Ishikawa (cell line): ENCODE measurements around the gene RYR2.

ENCODE experiments used
- CEBPB ChIP-seq: IDR thresholded peaks from 2 replicates; pipeline ENCODE4 v1.6.1; 2012
- CREB1 ChIP-seq: IDR thresholded peaks from 2 replicates; pipeline ENCODE4 v1.6.1; 2012; ENCODE audit warnings: low read depth
- EGR1 ChIP-seq: IDR thresholded peaks from 2 replicates; pipeline ENCODE4 v1.6.1; 2012
- EP300 ChIP-seq: IDR thresholded peaks from 2 replicates; pipeline ENCODE4 v1.6.1; 2012; ENCODE audit warnings: borderline replicate concordance
- FOXM1 ChIP-seq: IDR thresholded peaks from 2 replicates; pipeline ENCODE4 v1.6.1; 2012; ENCODE audit warnings: low read depth, borderline replicate concordance
- NFIC ChIP-seq: IDR thresholded peaks from 2 replicates; pipeline ENCODE4 v1.6.1; 2012
- RAD21 ChIP-seq: IDR thresholded peaks from 2 replicates; pipeline ENCODE4 v1.6.1; 2012; ENCODE audit warnings: low read depth
- TAF1 ChIP-seq: IDR thresholded peaks from 2 replicates; pipeline ENCODE4 v1.6.1; 2012; ENCODE audit warnings: low read depth, mild to moderate bottlenecking
- TCF12 ChIP-seq: IDR thresholded peaks from 2 replicates; pipeline ENCODE4 v1.6.1; 2012; ENCODE audit warnings: low read depth
- TEAD4 ChIP-seq: IDR thresholded peaks from 2 replicates; pipeline ENCODE4 v1.6.1; 2012
- YY1 ChIP-seq: IDR thresholded peaks from 2 replicates; pipeline ENCODE4 v1.6.1; 2012; ENCODE audit warnings: low read depth
- ZBTB7A ChIP-seq: IDR thresholded peaks from 2 replicates; pipeline ENCODE4 v1.6.1; 2012; ENCODE audit warnings: low read depth
- TF ChIP-seq, protein P1 (sequence below): IDR thresholded peaks from 2 replicates; pipeline ENCODE4 v1.6.1; 2012
- TF ChIP-seq, protein P2 (sequence below): IDR thresholded peaks from 2 replicates; pipeline ENCODE4 v1.6.1; 2012
- TF ChIP-seq, protein P3 (sequence below): IDR thresholded peaks from 2 replicates; pipeline ENCODE4 v1.6.1; 2012; ENCODE audit warnings: low read depth, mild to moderate bottlenecking

Gene RYR2

DNA sequence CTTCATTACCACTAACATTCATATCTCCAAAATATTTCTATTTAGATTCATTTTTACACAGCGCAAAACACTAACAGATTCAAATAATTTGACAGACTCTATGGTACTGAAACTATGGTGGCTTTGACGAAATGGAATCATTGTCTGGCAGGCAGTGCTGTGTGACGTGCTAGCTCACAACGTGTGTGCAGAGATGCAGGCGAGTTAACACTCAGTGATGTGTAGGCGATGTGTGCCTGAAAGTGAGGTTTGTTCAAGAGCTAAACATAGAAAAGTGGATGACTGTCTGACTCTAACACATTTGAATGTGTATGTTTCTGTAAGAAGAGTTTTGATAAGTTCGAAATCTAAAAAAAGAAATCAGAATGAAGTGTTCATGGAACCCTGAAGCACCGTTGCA lies 97.7 kb downstream of the RYR2 start:
- no peak for TF ChIP-seq FOXM1
- no peak for TF ChIP-seq RAD21

DNA sequence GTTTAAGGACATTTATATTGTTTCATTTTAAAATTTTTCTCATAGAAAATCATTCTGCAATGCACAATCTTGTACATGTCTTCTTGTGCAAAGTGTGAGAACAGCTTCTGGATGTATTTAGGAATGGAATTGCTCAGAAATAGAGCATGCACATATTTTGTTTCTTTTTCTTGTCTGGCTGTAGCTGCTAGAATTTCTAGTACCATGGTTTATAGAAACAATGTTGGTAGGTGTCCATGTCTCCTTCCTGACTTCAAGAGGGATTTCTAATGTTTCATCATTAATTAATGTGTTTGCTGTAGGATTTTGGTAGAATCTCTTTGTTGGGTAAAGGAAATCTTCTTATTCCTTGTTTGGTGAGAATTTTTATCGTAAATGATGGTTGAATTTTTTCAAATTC lies 99.0 kb downstream of the RYR2 start:
- no peak for TF ChIP-seq CREB1
- no peak for TF ChIP-seq RAD21
- no peak for TF ChIP-seq EP300
- no peak for TF ChIP-seq NFIC
- TF ChIP-seq CEBPB = no peak
- TF ChIP-seq TCF12 = no peak

DNA sequence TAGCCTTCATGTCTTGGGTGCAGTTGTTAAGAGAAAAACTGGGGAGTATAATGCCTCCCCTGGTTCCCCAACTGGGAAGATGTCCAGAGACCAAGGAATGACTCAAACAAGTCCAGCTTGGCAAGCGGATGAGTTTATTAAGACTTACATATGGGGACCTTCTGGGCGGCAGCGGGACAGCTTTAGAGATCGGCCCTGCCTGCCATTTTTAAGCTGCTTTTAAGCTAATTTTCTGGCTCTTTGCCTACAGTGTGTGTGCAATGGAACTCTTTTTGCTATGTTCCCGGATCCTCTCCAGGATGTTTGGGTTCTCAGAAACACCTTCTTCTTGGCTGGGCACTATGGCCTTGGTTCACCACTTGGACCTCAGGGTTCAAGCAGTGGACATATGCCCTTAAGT lies 99.5 kb downstream of the RYR2 start:
- TF ChIP-seq EP300 = no peak
- no peak for TF ChIP-seq CREB1
- TF ChIP-seq YY1 = no peak
- TF ChIP-seq ZBTB7A = no peak
- TF ChIP-seq, protein P1, sequence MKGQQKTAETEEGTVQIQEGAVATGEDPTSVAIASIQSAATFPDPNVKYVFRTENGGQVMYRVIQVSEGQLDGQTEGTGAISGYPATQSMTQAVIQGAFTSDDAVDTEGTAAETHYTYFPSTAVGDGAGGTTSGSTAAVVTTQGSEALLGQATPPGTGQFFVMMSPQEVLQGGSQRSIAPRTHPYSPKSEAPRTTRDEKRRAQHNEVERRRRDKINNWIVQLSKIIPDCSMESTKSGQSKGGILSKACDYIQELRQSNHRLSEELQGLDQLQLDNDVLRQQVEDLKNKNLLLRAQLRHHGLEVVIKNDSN = no peak
- TF ChIP-seq, protein P2, sequence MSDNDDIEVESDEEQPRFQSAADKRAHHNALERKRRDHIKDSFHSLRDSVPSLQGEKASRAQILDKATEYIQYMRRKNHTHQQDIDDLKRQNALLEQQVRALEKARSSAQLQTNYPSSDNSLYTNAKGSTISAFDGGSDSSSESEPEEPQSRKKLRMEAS = no peak
- no peak for TF ChIP-seq TCF12
- TF ChIP-seq TAF1 = no peak
- TF ChIP-seq, protein P3, sequence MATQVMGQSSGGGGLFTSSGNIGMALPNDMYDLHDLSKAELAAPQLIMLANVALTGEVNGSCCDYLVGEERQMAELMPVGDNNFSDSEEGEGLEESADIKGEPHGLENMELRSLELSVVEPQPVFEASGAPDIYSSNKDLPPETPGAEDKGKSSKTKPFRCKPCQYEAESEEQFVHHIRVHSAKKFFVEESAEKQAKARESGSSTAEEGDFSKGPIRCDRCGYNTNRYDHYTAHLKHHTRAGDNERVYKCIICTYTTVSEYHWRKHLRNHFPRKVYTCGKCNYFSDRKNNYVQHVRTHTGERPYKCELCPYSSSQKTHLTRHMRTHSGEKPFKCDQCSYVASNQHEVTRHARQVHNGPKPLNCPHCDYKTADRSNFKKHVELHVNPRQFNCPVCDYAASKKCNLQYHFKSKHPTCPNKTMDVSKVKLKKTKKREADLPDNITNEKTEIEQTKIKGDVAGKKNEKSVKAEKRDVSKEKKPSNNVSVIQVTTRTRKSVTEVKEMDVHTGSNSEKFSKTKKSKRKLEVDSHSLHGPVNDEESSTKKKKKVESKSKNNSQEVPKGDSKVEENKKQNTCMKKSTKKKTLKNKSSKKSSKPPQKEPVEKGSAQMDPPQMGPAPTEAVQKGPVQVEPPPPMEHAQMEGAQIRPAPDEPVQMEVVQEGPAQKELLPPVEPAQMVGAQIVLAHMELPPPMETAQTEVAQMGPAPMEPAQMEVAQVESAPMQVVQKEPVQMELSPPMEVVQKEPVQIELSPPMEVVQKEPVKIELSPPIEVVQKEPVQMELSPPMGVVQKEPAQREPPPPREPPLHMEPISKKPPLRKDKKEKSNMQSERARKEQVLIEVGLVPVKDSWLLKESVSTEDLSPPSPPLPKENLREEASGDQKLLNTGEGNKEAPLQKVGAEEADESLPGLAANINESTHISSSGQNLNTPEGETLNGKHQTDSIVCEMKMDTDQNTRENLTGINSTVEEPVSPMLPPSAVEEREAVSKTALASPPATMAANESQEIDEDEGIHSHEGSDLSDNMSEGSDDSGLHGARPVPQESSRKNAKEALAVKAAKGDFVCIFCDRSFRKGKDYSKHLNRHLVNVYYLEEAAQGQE = no peak
- no peak for TF ChIP-seq NFIC
- no peak for TF ChIP-seq RAD21
- TF ChIP-seq EGR1 = no peak
- TF ChIP-seq TEAD4 = no peak
- no peak for TF ChIP-seq CEBPB
- TF ChIP-seq FOXM1 = no peak

DNA sequence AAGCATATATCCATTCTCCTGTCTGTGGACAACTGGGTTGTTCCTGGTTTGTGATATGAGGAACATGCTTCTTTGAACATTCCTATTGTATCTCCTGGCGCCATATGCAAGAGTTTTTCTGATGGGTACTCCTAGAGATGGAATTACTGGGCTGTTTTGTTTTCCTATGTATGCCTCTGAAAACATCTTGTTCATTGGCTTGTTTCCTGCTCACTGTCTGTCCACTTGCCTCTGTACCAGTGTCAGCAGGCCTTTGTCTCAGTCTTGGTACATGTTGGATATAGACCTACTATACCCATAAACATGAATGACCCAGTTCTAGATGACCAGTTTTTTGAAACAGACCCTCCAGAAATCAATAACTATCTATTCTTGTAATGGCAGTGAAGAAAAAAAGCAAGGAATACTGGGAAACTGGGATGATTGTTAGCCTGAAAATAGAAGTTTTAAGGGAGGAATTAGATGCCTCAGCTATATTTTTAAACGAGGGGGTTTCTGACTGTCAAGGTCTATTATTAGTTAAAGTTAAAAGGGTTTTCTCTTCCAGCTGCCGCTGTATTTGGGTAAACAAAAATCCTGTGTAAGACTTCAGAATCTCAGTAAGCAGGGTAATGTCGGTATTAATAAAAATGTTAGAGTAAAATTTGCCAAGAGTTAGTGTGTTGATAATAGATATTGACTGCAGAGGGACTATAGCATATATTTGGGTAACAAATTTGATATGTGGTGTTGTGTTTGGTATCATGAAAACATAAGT lies 103.6 kb downstream of the RYR2 start:
- TF ChIP-seq, protein P1 = no peak
- TF ChIP-seq TEAD4 = no peak
- TF ChIP-seq CREB1 = no peak
- TF ChIP-seq TCF12 = no peak
- TF ChIP-seq CEBPB = no peak
- TF ChIP-seq RAD21 = no peak
- no peak for TF ChIP-seq YY1
- TF ChIP-seq TAF1 = no peak
- no peak for TF ChIP-seq FOXM1
- TF ChIP-seq EP300 = no peak
- no peak for TF ChIP-seq ZBTB7A
- no peak for TF ChIP-seq EGR1
- TF ChIP-seq NFIC = no peak

DNA sequence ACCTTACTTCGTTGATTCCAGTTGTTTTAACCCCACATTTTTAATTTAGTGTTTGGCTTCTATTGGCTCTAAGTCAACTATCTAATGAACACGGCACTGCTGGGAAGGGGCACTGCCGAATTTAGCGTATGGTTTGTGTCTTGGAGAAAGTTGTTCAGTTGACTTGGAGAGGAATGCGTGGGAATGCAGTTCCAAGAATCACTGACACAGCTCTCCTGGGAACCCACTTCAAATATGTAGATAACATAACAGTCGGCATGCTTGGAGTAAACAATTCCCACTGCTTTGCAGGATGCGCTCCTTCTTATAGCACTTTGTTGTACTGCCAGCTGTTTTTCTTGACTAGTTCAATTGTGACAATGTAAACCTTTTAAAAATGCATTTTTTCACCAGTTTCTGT lies 104.3 kb downstream of the RYR2 start:
- TF ChIP-seq YY1 (no peak), TEAD4 (no peak), CREB1 (no peak), EP300 (no peak), NFIC (no peak), EGR1 (no peak), ZBTB7A (no peak), TCF12 (no peak), RAD21 (no peak), TAF1 (no peak), FOXM1 (no peak), CEBPB (no peak)
- TF ChIP-seq, protein P1 = no peak
- TF ChIP-seq, protein P2 = no peak
- TF ChIP-seq, protein P3 = no peak

DNA sequence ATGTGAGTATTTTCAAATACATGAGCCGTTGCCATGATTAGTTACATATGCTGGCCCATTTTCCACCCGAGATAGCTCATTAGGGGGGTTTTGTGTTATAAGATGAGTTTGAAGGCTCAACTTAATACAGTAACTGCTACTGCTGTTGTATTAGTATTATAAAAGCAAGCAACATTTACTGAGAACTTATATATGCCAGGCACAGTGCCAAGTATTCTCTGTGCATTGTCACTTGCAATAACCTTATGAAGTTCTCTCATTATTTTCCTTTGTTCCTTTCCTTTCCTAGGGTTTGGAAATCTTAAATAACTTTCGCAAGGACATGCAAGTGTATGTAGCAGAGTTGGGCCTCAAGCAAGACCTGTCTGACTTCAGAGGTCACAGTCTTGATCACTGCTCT lies 107.9 kb downstream of the RYR2 start:
- TF ChIP-seq TCF12 (no peak), NFIC (no peak), YY1 (no peak), EP300 (no peak), TAF1 (no peak), RAD21 (no peak), TEAD4 (no peak), CREB1 (no peak), ZBTB7A (no peak), EGR1 (no peak), FOXM1 (no peak), CEBPB (no peak)
- TF ChIP-seq, protein P1 = no peak
- TF ChIP-seq, protein P3 = no peak
- TF ChIP-seq, protein P2 = no peak
